Erythroblast (primary cell): ENCODE measurements around the gene GUSB.
"Not testable (repeated sequence)": the region's sequence is repeated elsewhere in the genome, so short reads cannot be mapped to it uniquely, and the experiment has no call there.

Experiments
- DNase-seq, 2 experiments: peaks; one replicate each; lab custom pipeline; 2025; lab: John Stamatoyannopoulos, UW
- GATA1 ChIP-seq: IDR thresholded peaks from 2 replicates; pipeline ENCODE4 v1.6.1; 2011; ENCODE audit warnings: low read depth, mild to moderate bottlenecking, control low read depth, low read length, moderate library complexity
- POLR2A ChIP-seq: IDR thresholded peaks from 2 replicates; pipeline ENCODE4 v1.6.1; 2011; ENCODE audit warnings: mild to moderate bottlenecking, low read length

The GUSB gene

GRCh38 chr7:65962033-65962432 lies 20.0 kb downstream of the GUSB start:
- TF ChIP-seq POLR2A: no peak
- no peak for TF ChIP-seq GATA1
- DNase-seq: no peak

GRCh38 chr7:65960351-65961074 lies 21.5 kb downstream of the GUSB start:
- no peak for DNase-seq
- no peak for TF ChIP-seq GATA1

- no peak for DNase-seq
- TF ChIP-seq POLR2A: no peak
- TF ChIP-seq GATA1: no peak
These were observed 26.3 kb downstream of the GUSB start for GRCh38 chr7:65955718-65956117.

GRCh38 chr7:65953890-65954450 lies 28.0 kb downstream of the GUSB start:
- TF ChIP-seq GATA1: no peak
- TF ChIP-seq POLR2A: no peak
- DNase-seq: no peak

- TF ChIP-seq GATA1 (no peak), POLR2A (no peak)
- peak; percentile 39 to 55 for DNase-seq
These were observed 28.9 kb downstream of the GUSB start for GRCh38 chr7:65953001-65953720.

GRCh38 chr7:65951837-65952578 lies 30.0 kb downstream of the GUSB start:
- peak; percentile 41 to 43 for DNase-seq
- no peak for TF ChIP-seq GATA1
- no peak for TF ChIP-seq POLR2A

- DNase-seq: no peak
- TF ChIP-seq POLR2A (no peak), GATA1 (no peak)
These were observed 35.1 kb downstream of the GUSB start for GRCh38 chr7:65946904-65947303.

GRCh38 chr7:65945787-65946186 lies 36.2 kb downstream of the GUSB start:
- DNase-seq: not testable (repeated sequence)

- no peak for TF ChIP-seq GATA1
- no peak for TF ChIP-seq POLR2A
- DNase-seq: no peak
These were observed 43.6 kb downstream of the GUSB start for GRCh38 chr7:65938336-65938895.

- no peak for DNase-seq
- TF ChIP-seq POLR2A (no peak), GATA1 (no peak)
These were observed 44.7 kb downstream of the GUSB start for GRCh38 chr7:65937296-65937695.

- no peak for DNase-seq
- TF ChIP-seq GATA1 (no peak), POLR2A (no peak)
These were observed 50.3 kb downstream of the GUSB start for GRCh38 chr7:65931685-65932084.

GRCh38 chr7:65927489-65928448 lies 54.2 kb downstream of the GUSB start:
- no peak for TF ChIP-seq GATA1
- TF ChIP-seq POLR2A: peak; percentile 76
- DNase-seq: peak; percentile 94 to 99
